Cardiac muscle cell (in vitro differentiated cells and primary cell): Measurements from ENCODE around the gene KCNG4. TPM values are rescaled to one million over a fixed set of nuclear protein-coding genes. Genes with fewer than 3 reads are reported as not detected.

Experiments
- DNase-seq, 2 donors: peaks; one replicate each; pipeline versions ENCODE4 v3.0.0 to v3.0.0-alpha.2; 2010 to 2017; ENCODE audit warnings: low read depth in 1 of 2, low spot score in 1 of 2
- H3K27ac ChIP-seq: fragments of 200-600 bp; sonication (generic); 2 replicates; pipeline ENCODE4 v1.5.1; 2016
- H3K27me3 ChIP-seq: fragments of 200-600 bp; sonication (generic); 2 replicates; pipeline ENCODE4 v1.6.0; 2016; ENCODE audit warnings: control low read depth
- H3K36me3 ChIP-seq: fragments of 200-600 bp; sonication (generic); 2 replicates; pipeline ENCODE4 v1.5.1; 2016; ENCODE audit warnings: control low read depth
- H3K4me1 ChIP-seq: fragments of 200-600 bp; sonication (generic); 2 replicates; pipeline ENCODE4 v1.8.1; 2017; ENCODE audit warnings: low read depth, mild to moderate bottlenecking, mixed run types
- H3K4me3 ChIP-seq: fragments of 200-600 bp; sonication (generic); 2 replicates; pipeline ENCODE4 v1.5.1; 2016; ENCODE audit warnings: mild to moderate bottlenecking
- H3K9me3 ChIP-seq: fragments of 200-600 bp; sonication (generic); 2 replicates; pipeline ENCODE4 v1.5.1; 2017; ENCODE audit warnings: low read depth, mild to moderate bottlenecking, control low read depth
- CTCF ChIP-seq: IDR thresholded peaks from 2 replicates; pipeline ENCODE4 v1.5.1; 2012; ENCODE audit warnings: low read depth, mild to moderate bottlenecking, low read length
- polyA plus RNA-seq: library from polyadenylated mRNA; unstranded; fragments of >200 nt; fragmentation: Nextera tagmentation; extraction: Ambion mirVana; gene quantifications from 2 replicates; pipeline ENCODE4 v1.2.1, GENCODE V29; 2016
- total RNA-seq: library from RNA; depleted of rRNA; stranded (reverse); fragments of >200 nt; gene quantifications from 2 replicates; pipeline ENCODE4 v1.2.3, GENCODE V29; 2016

Gene KCNG4
- total and polyA plus RNA-seq, 2 experiments from 2014 or later, result not detected

- DNase-seq, result no peak
- Histone ChIP-seq H3K9me3 (no peaks in the 10 kb centered on the region), H3K27me3 (no peaks in the 10 kb centered on the region), H3K27ac (no peak overlapping the region), H3K4me3 (no peak overlapping the region), H3K4me1 (no peaks in the 10 kb centered on the region), H3K36me3 (peaks cover 8% of the 10 kb centered on the region)
- no peak for TF ChIP-seq CTCF
These were observed 55.0 kb downstream of the KCNG4 start for GRCh38 chr16:84184775-84185174.

GRCh38 chr16:84183911-84184591 lies 55.8 kb downstream of the KCNG4 start:
- Histone ChIP-seq H3K9me3 (no peaks in the 10 kb centered on the region), H3K4me1 (no peaks in the 10 kb centered on the region), H3K27me3 (no peaks in the 10 kb centered on the region), H3K4me3 (no peak overlapping the region), H3K27ac (no peak overlapping the region), H3K36me3 (peaks cover 8% of the 10 kb centered on the region)
- no peak for DNase-seq
- TF ChIP-seq CTCF, result no peak

GRCh38 chr16:84183572-84183875 lies 56.3 kb downstream of the KCNG4 start:
- Histone ChIP-seq H3K27ac (no peak overlapping the region), H3K9me3 (no peaks in the 10 kb centered on the region), H3K4me3 (no peak overlapping the region), H3K4me1 (no peaks in the 10 kb centered on the region), H3K36me3 (peaks cover 8% of the 10 kb centered on the region), H3K27me3 (no peaks in the 10 kb centered on the region)
- DNase-seq, result no peak
- no peak for TF ChIP-seq CTCF

- H3K4me1 ChIP-seq, result no peaks in the 10 kb centered on the region
- H3K36me3 ChIP-seq, result peaks cover 9% of the 10 kb centered on the region
- no peak for DNase-seq
- no peaks in the 10 kb centered on the region for H3K9me3 ChIP-seq
- H3K27me3 ChIP-seq, result no peaks in the 10 kb centered on the region
- H3K4me3 ChIP-seq, result no peak overlapping the region
- TF ChIP-seq CTCF, result no peak
- no peak overlapping the region for H3K27ac ChIP-seq
These were observed 56.9 kb downstream of the KCNG4 start for GRCh38 chr16:84182680-84183571.

GRCh38 chr16:84182104-84182503 lies 57.7 kb downstream of the KCNG4 start:
- no peak for DNase-seq
- no peaks in the 10 kb centered on the region for H3K9me3 ChIP-seq
- no peak for TF ChIP-seq CTCF
- no peaks in the 10 kb centered on the region for H3K4me1 ChIP-seq
- no peaks in the 10 kb centered on the region for H3K27me3 ChIP-seq
- H3K4me3 ChIP-seq, result no peak overlapping the region
- peaks cover 11% of the 10 kb centered on the region for H3K36me3 ChIP-seq
- no peak overlapping the region for H3K27ac ChIP-seq
